Testis (tissue), 2 donors: ENCODE results near the gene MAP1LC3A.

Source experiments
- POLR2A ChIP-seq: fragments of 450-650 bp; IDR thresholded peaks from one replicate; pipeline ENCODE4 v1.6.1; 2017; ENCODE audit warnings: antibody characterized with exemption, mild to moderate bottlenecking, moderate library complexity
- TF ChIP-seq, protein P1 (sequence below), 3 experiments: fragments of 450-650 bp in 2 of 3; fragments of 200-600 bp in 1 of 3; sonication (generic) in 1 of 3; IDR thresholded peaks; one replicate each; pipeline ENCODE4 v1.5.1; 2016 to 2019; ENCODE audit warnings: antibody characterized with exemption in 3 of 3, mild to moderate bottlenecking in 2 of 3, moderate library complexity in 1 of 3

DNA sequence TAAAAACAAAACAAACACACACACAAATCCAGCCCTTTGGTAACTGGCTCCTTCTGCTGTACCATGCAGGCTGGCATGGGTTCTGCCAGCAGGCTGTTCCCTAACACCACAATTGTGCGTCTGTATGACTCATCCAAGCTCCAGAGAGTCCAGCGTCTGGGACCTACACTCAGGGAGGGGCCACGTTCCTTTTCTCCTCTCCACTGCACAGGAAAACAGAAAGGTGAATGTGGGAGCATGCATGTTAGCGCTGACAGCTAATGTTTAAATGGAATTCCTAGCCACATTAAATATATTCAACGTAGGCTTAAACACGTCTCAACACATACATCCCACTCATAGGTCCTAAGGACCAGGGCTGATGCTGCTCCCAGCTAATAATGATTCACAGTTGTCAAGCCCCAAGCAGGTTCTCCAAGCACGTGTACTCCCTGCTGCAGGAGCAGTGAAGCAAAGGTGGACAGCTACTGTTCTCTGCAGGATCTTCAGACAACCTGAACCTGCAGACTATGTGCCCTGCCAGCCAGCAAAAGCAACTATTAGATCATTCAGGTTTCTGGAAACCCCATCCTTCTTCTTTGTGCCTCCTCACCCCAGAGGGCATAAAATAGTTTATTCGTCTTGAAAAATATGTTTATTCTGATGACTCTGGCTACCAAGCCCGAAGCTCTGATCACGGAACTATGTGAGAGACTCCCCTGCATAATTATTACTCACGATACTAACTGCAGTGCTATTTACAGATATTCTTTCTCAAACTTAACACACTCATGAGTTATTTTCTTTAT lies 20.9 kb downstream of the MAP1LC3A start:
- TF ChIP-seq, protein P1, sequence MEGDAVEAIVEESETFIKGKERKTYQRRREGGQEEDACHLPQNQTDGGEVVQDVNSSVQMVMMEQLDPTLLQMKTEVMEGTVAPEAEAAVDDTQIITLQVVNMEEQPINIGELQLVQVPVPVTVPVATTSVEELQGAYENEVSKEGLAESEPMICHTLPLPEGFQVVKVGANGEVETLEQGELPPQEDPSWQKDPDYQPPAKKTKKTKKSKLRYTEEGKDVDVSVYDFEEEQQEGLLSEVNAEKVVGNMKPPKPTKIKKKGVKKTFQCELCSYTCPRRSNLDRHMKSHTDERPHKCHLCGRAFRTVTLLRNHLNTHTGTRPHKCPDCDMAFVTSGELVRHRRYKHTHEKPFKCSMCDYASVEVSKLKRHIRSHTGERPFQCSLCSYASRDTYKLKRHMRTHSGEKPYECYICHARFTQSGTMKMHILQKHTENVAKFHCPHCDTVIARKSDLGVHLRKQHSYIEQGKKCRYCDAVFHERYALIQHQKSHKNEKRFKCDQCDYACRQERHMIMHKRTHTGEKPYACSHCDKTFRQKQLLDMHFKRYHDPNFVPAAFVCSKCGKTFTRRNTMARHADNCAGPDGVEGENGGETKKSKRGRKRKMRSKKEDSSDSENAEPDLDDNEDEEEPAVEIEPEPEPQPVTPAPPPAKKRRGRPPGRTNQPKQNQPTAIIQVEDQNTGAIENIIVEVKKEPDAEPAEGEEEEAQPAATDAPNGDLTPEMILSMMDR (IDR thresholded peaks at IDR 0.05): no peak
- TF ChIP-seq POLR2A: no peak
